Transverse colon (tissue), 4 donors: ENCODE results near the gene ZBTB16. TPM values are rescaled to one million over a fixed set of nuclear protein-coding genes. Genes with fewer than 3 reads are reported as not detected.

ENCODE experiments used
- DNase-seq: peaks from one replicate; pipeline ENCODE4 v3.0.0-alpha.2; 2019
- H3K27ac ChIP-seq, 4 donors: fragments of 200-600 bp; sonication (generic); 2 replicates each; pipeline ENCODE4 v1.5.1; 2016 to 2018; ENCODE audit warnings: inconsistent platforms in 4 of 4
- H3K27me3 ChIP-seq: fragments of 200-600 bp; sonication (generic); 2 replicates; pipeline ENCODE4 v1.5.1; 2017; ENCODE audit warnings: inconsistent platforms
- H3K36me3 ChIP-seq, 4 donors: fragments of 200-600 bp; sonication (generic); 2 replicates each; pipeline ENCODE4 v1.5.1; 2017 to 2019; ENCODE audit warnings: inconsistent platforms in 4 of 4
- H3K4me1 ChIP-seq, 4 donors: fragments of 200-600 bp; sonication (generic); 2 replicates each; pipeline ENCODE4 v1.5.1; 2017 to 2020; ENCODE audit warnings: inconsistent platforms in 4 of 4
- H3K4me3 ChIP-seq, 4 donors: fragments of 200-600 bp; sonication (generic); 1 replicate in 1 of 4; 2 replicates in 3 of 4; pipeline versions ENCODE4 v1.5.1 to v1.6.1; 2017 to 2019; ENCODE audit warnings: inconsistent platforms in 4 of 4
- H3K9me3 ChIP-seq, 2 donors: fragments of 200-600 bp; sonication (generic); 2 replicates each; pipeline ENCODE4 v1.5.1; 2017 to 2019; ENCODE audit warnings: inconsistent platforms in 2 of 2
- EP300 ChIP-seq: sonication (generic); formaldehyde crosslinking; IDR thresholded peaks from one replicate; pipeline ENCODE4 v1.6.1; 2017; ENCODE audit warnings: antibody characterized with exemption, low read depth
- POLR2A ChIP-seq: fragments of 450-650 bp; IDR thresholded peaks from one replicate; pipeline ENCODE4 v1.6.1; 2016; ENCODE audit warnings: antibody characterized with exemption, mild to moderate bottlenecking, moderate library complexity
- POLR2AphosphoS5 ChIP-seq, 3 donors: sonication (generic); formaldehyde crosslinking; IDR thresholded peaks; one replicate each; pipeline ENCODE4 v1.6.1; 2016; ENCODE audit warnings: antibody characterized with exemption in 3 of 3
- whole genome bisulfite sequencing, 2 donors: methylation state at CpG; one replicate each; pipeline ENCODE4 v1.1.5; 2018; ENCODE audit warnings: low coverage in 1 of 2; 5-methylcytosine and 5-hydroxymethylcytosine counted together
- in situ Hi-C, 4 donors: fragments of 200-750 bp; cut with MboI; loops; one replicate each; pipeline versions ENCODE4 v1.15.0 to v1.15.1; 2017; ENCODE audit warnings: low sequenced_read_pairs in 3 of 4, low pct_ligation_motif_present in 1 of 4, low pct_unique_long_range_greater_than_20kb in 1 of 4
- intact Hi-C: fragments of 100-400 bp; cut with DNase I; formaldehyde crosslinking; loops from one replicate; pipeline ENCODE4 v1.15.1; 2023; ENCODE audit warnings: low total_unique reads
- total RNA-seq, 4 donors: library from RNA; depleted of rRNA; stranded (reverse); fragments of >200 nt; gene quantifications; one replicate each; pipeline ENCODE4 v1.1.0, GENCODE V29; 2016
- TF ChIP-seq, protein P1 (sequence below), 5 experiments: fragments of 200-600 bp in 3 of 5; fragments of 450-650 bp in 2 of 5; sonication (generic) in 3 of 5; IDR thresholded peaks; 1 replicate in 2 of 5; 2 replicates in 3 of 5; pipeline ENCODE4 v1.5.1; 2016 to 2017; ENCODE audit warnings: antibody characterized with exemption in 5 of 5, inconsistent platforms in 3 of 5, mild to moderate bottlenecking in 2 of 5, moderate library complexity in 1 of 5

ZBTB16 gene
- total RNA-seq, 4 donors from 2014 or later: 108 to 271 (median 155) TPM

DNA sequence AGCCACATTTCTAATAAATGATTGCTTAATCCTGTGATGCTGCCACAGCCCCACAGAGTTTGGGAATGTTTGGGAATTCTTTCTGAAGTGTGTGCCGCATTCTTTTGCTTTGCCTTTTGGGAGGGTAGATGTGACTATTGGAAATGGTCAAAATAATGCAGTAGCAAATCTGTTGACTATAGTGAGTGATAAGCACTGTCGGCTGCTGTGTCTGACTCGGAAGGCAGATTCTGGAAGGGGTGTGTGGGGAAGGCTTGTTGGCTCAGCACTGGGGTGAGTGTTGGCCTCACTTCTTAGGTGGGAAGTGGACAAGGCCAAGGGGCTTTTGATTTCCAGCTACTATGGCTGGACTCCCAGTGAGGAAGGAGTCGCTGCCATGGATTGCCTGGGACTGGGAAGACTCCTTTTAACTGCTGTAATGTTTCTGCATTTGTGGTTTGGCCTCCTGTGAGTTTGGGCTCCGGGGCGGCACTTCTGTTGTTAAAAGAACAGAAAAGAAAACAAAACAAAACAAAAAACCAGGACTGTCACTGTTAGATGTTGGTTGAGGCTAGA is 20.1 kb downstream of the ZBTB16 start:
- no peaks in the 10 kb centered on the region for H3K9me3 ChIP-seq
- H3K36me3 ChIP-seq: peaks cover 0 to 4% (median 0%) of the 10 kb centered on the region in 4 donors
- in situ Hi-C loops: loop anchor here in 1 of 4 donors (10.0 kb wide), 1 partner anchor 105 kb away; no protein-coding TSS in a partner anchor
- H3K27me3 ChIP-seq: no peaks in the 10 kb centered on the region
- H3K27ac ChIP-seq: peak overlapping the region; percentile 66 to 76 (median 68)
- intact Hi-C loops: no loop called here
- 69 to 70% methylated on average over 2 to 6 of the region's 6 CpGs for WGBS, 2 donors
- DNase-seq: no peak
- peaks cover 66 to 100% (median 88%) of the 10 kb centered on the region in 4 donors for H3K4me1 ChIP-seq
- TF ChIP-seq, protein P1, sequence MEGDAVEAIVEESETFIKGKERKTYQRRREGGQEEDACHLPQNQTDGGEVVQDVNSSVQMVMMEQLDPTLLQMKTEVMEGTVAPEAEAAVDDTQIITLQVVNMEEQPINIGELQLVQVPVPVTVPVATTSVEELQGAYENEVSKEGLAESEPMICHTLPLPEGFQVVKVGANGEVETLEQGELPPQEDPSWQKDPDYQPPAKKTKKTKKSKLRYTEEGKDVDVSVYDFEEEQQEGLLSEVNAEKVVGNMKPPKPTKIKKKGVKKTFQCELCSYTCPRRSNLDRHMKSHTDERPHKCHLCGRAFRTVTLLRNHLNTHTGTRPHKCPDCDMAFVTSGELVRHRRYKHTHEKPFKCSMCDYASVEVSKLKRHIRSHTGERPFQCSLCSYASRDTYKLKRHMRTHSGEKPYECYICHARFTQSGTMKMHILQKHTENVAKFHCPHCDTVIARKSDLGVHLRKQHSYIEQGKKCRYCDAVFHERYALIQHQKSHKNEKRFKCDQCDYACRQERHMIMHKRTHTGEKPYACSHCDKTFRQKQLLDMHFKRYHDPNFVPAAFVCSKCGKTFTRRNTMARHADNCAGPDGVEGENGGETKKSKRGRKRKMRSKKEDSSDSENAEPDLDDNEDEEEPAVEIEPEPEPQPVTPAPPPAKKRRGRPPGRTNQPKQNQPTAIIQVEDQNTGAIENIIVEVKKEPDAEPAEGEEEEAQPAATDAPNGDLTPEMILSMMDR (IDR thresholded peaks at IDR 0.05): no peak
- peak in 1 of 3 donors; percentile 36 for TF ChIP-seq POLR2AphosphoS5 (IDR thresholded peaks at IDR 0.05)
- H3K4me3 ChIP-seq: peak overlapping the region in 1 of 4 donors; percentile 9

DNA sequence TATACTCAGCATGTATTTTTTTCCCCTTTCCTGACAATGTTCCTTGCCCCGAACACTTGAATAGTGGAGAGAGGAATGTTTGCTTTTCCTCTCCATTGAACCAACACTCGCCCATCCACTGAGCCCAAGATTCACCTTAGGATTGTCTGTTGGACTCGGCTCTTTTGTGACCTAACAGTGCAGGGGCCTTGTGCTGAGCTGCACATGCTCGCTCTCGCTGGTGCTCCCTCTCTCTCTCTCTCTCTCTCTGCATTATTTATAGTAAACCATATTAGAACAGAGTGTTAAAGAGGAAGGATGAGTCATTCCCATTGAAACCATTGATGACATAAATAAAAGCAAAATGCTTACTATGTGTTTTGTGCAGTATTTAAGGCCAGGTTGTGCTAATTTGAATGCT is 20.7 kb downstream of the ZBTB16 start:
- no peak for TF ChIP-seq POLR2A
- peak in 2 of 3 donors; percentile 46 to 53 for TF ChIP-seq POLR2AphosphoS5 (IDR thresholded peaks at IDR 0.05)
- H3K36me3 ChIP-seq: peaks cover 0 to 4% (median 0%) of the 10 kb centered on the region in 4 donors
- H3K4me1 ChIP-seq: peaks cover 62 to 100% (median 86%) of the 10 kb centered on the region in 4 donors
- H3K9me3 ChIP-seq: no peaks in the 10 kb centered on the region
- H3K27me3 ChIP-seq: no peaks in the 10 kb centered on the region
- in situ Hi-C loops: no loop called here
- DNase-seq: no peak
- WGBS, 2 donors: 57 to 67% methylated on average over 3 to 5 of the region's 5 CpGs
- intact Hi-C loops: no loop called here
- peak overlapping the region; percentile 66 to 76 (median 68) for H3K27ac ChIP-seq
- H3K4me3 ChIP-seq: peak overlapping the region in 1 of 4 donors; percentile 9

DNA sequence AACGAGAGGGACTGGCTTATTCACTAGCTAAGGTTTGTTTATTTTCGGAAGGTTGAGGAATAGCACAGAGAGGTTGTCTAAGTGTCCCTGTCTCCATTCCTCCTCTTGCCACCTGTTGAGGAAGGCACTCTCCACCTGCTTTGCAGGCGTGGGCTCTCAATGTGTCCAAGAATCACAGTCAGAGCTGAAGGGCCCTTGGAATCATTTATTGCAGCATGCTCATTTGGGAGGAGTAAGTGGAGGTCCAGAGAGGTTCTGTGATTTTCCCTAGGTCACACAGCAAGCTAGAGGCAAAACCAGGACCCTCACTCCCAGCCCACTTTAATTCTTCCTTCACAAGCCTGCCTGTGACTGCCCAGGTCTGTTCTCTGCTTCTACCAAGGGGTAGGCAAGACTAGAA is 21.3 kb downstream of the ZBTB16 start:
- Histone ChIP-seq H3K27me3 (no peaks in the 10 kb centered on the region), H3K27ac (peak overlapping the region; percentile 66 to 76 (median 68)), H3K36me3 (peaks cover 0 to 4% (median 0%) of the 10 kb centered on the region in 4 donors), H3K4me3 (no peak overlapping the region), H3K9me3 (no peaks in the 10 kb centered on the region), H3K4me1 (peaks cover 65 to 100% (median 86%) of the 10 kb centered on the region in 4 donors)
- in situ Hi-C loops (no loop called here), intact Hi-C loops (no loop called here)
- 40 to 61% methylated on average over 1 to 3 of the region's 3 CpGs for WGBS, 2 donors
- no peak for DNase-seq
- TF ChIP-seq POLR2A (no peak), POLR2AphosphoS5 (IDR thresholded peaks at IDR 0.05) (no peak), EP300 (no peak)
- TF ChIP-seq, protein P1 (IDR thresholded peaks at IDR 0.05): no peak

DNA sequence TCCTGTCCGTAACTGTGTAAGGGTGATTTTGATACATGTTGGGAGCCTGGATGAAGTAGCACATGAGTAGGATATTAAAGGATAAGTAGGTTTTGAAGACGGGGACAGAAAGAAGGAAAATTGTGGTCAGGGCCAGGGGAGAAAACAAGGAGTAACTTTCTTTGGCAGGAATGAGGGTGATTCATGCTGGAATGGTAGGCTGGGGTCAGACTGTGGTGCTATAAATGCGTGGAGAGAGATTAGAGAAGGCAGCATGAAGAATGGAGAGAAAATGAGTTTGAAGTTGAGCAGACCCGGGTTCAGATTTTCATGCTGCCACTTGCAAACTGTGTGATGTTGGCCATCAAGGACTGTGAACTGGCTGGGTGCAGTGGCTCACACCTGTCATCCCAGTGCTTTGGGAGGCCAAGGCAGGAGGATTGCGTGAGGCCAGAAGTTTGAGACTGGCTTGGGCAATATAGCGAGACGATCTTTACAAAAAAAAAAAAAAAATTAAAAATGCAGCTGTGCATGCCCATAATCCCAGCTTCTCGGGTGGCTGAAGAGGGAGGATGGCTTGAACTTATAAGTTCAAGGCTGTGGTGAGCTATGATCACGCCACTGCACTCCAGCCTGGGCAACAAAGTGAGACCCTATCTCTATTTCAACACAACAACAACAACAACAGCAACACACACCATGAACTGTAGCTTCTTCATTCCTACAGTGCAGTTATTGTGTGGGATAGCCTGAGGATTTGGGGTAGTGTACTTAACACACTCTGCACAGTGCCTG is 22.3 kb downstream of the ZBTB16 start:
- H3K36me3 ChIP-seq: peaks cover 0 to 4% (median 0%) of the 10 kb centered on the region in 4 donors
- WGBS, 2 donors: 70 to 83% methylated on average over 5 to 9 of the region's 9 CpGs

DNA sequence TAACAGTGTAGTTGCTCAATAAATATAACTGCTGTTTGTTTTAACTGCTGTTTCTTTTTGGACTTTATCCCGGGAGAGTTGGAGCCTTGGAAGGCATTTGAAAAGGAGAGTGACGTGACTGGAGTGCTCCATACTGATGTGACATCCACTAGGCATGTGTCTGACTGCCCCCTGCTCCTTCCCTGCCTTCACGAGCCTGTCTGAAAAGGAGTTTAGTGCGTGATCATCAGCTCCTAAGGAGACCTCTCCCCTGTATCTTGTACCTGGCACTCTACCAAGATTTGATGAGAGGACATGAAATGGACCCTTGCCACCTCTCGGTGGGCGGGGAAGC is 22.9 kb downstream of the ZBTB16 start:
- 43% methylated on average over 6 of the region's 6 CpGs; no CpG with 5 or more reads in 1 of the 2 donors for WGBS, 2 donors
- in situ Hi-C loops: no loop called here
- peaks cover 0 to 4% (median 0%) of the 10 kb centered on the region in 4 donors for H3K36me3 ChIP-seq
- H3K9me3 ChIP-seq: no peaks in the 10 kb centered on the region
- peak overlapping the region; percentile 66 to 76 (median 68) for H3K27ac ChIP-seq
- no peak overlapping the region for H3K4me3 ChIP-seq
- DNase-seq: no peak
- intact Hi-C loops: no loop called here
- H3K4me1 ChIP-seq: peaks cover 64 to 100% (median 81%) of the 10 kb centered on the region in 4 donors
- peak in 1 of 3 donors; percentile 15 for TF ChIP-seq POLR2AphosphoS5 (IDR thresholded peaks at IDR 0.05)
- TF ChIP-seq, protein P1 (IDR thresholded peaks at IDR 0.05): no peak
- no peaks in the 10 kb centered on the region for H3K27me3 ChIP-seq

More for the DNA sequence above, 22.3 kb downstream of the ZBTB16 start:
- intact Hi-C loops: no loop called here
- H3K27ac ChIP-seq: peak overlapping the region; percentile 66 to 76 (median 68)
- H3K9me3 ChIP-seq: no peaks in the 10 kb centered on the region
- no peak for TF ChIP-seq EP300
- no peak overlapping the region for H3K4me3 ChIP-seq
- in situ Hi-C loops: no loop called here
- no peaks in the 10 kb centered on the region for H3K27me3 ChIP-seq
- peaks cover 69 to 100% (median 85%) of the 10 kb centered on the region in 4 donors for H3K4me1 ChIP-seq
- DNase-seq: no peak
